AG04449 (cell line): ENCODE data around the gene ADRA1B.

Experiments
- CTCF ChIA-PET: fragments of 350-600 bp; formaldehyde crosslinking; extraction: SDS; loops from one replicate; lab custom pipeline; 2021; ENCODE audit warnings: antibody characterized with exemption; lab: Yijun Ruan, JAX
- POLR2A ChIA-PET: fragments of 400-600, 350-600 bp; formaldehyde crosslinking; extraction: SDS; loops from one replicate; lab custom pipeline; 2020; ENCODE audit warnings: antibody characterized with exemption, inconsistent platforms; lab: Yijun Ruan, JAX
- DNase-seq: peaks from one replicate; pipeline ENCODE4 v3.0.0-alpha.2; 2010; ENCODE audit warnings: low read depth, low spot score
- H3K4me3 ChIP-seq: 2 replicates; pipeline ENCODE4 v1.5.1; 2011; ENCODE audit warnings: low read depth, mild to moderate bottlenecking, control low read depth, low read length
- CTCF ChIP-seq: IDR thresholded peaks from one replicate; pipeline ENCODE4 v1.5.1; 2011; ENCODE audit warnings: mild to moderate bottlenecking, moderate library complexity, low read length, control low read depth, inconsistent platforms; ENCODE audit not compliant: insufficient read depth; ENCODE audit errors: missing control alignments

ADRA1B gene

GRCh38 chr5:159937580-159937979, 21.3 kb downstream of the ADRA1B start:
- no peak overlapping the region for H3K4me3 ChIP-seq
- ChIA-PET POLR2A (no interaction called here), CTCF (interaction anchor here (1.2 to 1.4 kb wide), 2 partner anchors 27 to 357 kb away, joined by 3 to 4 read pairs; no protein-coding TSS in a partner anchor)
- DNase-seq: no peak
- TF ChIP-seq CTCF: no peak

GRCh38 chr5:159943326-159943725, 27.0 kb downstream of the ADRA1B start:
- ChIA-PET CTCF (no interaction called here), POLR2A (no interaction called here)
- no peak for DNase-seq
- TF ChIP-seq CTCF: no peak
- H3K4me3 ChIP-seq: no peak overlapping the region

GRCh38 chr5:159944056-159944600, 27.8 kb downstream of the ADRA1B start:
- no peak overlapping the region for H3K4me3 ChIP-seq
- no peak for DNase-seq
- ChIA-PET CTCF (interaction anchor here (1.6 kb wide), 1 partner anchor 11 kb away, joined by 3 read pairs; no protein-coding TSS in a partner anchor), POLR2A (no interaction called here)
- TF ChIP-seq CTCF: no peak

GRCh38 chr5:159945359-159945758, 29.1 kb downstream of the ADRA1B start:
- ChIA-PET CTCF (interaction anchor here (0.7 to 1.6 kb wide), 3 partner anchors 8 to 500 kb away, joined by 3 to 4 read pairs (median 3); no protein-coding TSS in a partner anchor), POLR2A (no interaction called here)
- DNase-seq: no peak
- no peak overlapping the region for H3K4me3 ChIP-seq
- TF ChIP-seq CTCF: no peak

GRCh38 chr5:159947708-159948358, 31.6 kb downstream of the ADRA1B start:
- TF ChIP-seq CTCF: no peak
- peak; percentile 65 for DNase-seq
- H3K4me3 ChIP-seq: no peak overlapping the region
- ChIA-PET POLR2A (no interaction called here), CTCF (interaction anchor here (0.7 to 1.6 kb wide), 6 partner anchors 11 to 505 kb away, joined by 3 to 6 read pairs (median 3); partner anchors contain the start of gene ADRA1B)

GRCh38 chr5:159951387-159951786, 35.1 kb downstream of the ADRA1B start:
- no peak overlapping the region for H3K4me3 ChIP-seq
- DNase-seq: no peak
- peak; percentile 30 for TF ChIP-seq CTCF
- POLR2A ChIA-PET: interaction anchor here (1.2 kb wide), 1 partner anchor 24 kb away, joined by 3 read pairs; no protein-coding TSS in a partner anchor
- CTCF ChIA-PET: interaction anchor here (0.8 to 5.4 kb wide), 6 partner anchors 12 to 590 kb away, joined by 3 to 39 read pairs (median 4); no protein-coding TSS in a partner anchor
